ACC112 (cell line): Measurements from ENCODE around the gene ATF5.

Experiments used
- H2AFZ ChIP-seq: fragments of 200-600 bp; sonication (generic); one replicate; pipeline ENCODE4 v1.6.0; 2017; ENCODE audit warnings: antibody characterized with exemption, low read length; ENCODE audit not compliant: unreplicated experiment
- H3K27ac ChIP-seq: fragments of 200-600 bp; sonication (generic); 2 replicates; pipeline ENCODE4 v1.5.1; 2014; ENCODE audit warnings: low read depth, mild to moderate bottlenecking, antibody characterized with exemption, low read length, moderate library complexity
- H3K27me3 ChIP-seq: fragments of 200-600 bp; sonication (generic); 2 replicates; pipeline ENCODE4 v1.6.1; 2014; ENCODE audit warnings: mild to moderate bottlenecking, antibody characterized with exemption, low read length, moderate library complexity, mixed read lengths; ENCODE audit not compliant: insufficient read depth
- H3K36me3 ChIP-seq: fragments of 200-600 bp; sonication (generic); 2 replicates; pipeline ENCODE4 v1.6.1; 2016; ENCODE audit warnings: mild to moderate bottlenecking, antibody characterized with exemption, low read length, moderate library complexity, mixed read lengths; ENCODE audit not compliant: insufficient read depth
- H3K4me1 ChIP-seq: fragments of 200-600 bp; sonication (generic); one replicate; pipeline ENCODE4 v1.6.1; 2016; ENCODE audit warnings: low read length, mixed read lengths; ENCODE audit not compliant: insufficient read depth, unreplicated experiment, control insufficient read depth
- H3K4me3 ChIP-seq: fragments of 200-600 bp; sonication (generic); 2 replicates; pipeline ENCODE4 v1.5.1; 2014; ENCODE audit warnings: mild to moderate bottlenecking, low read depth, low read length
- H3K79me2 ChIP-seq: fragments of 200-600 bp; sonication (generic); one replicate; pipeline ENCODE4 v1.6.0; 2016; ENCODE audit warnings: low read length; ENCODE audit not compliant: control insufficient read depth, unreplicated experiment, insufficient read depth

The ATF5 gene

GRCh38 chr19:49929121-49929610, at the start of gene ATF5, which contains the start of gene NUP62:
ATF5 (plus strand) TSS chr19:49929205; CDS start chr19:49930851, 1,646 bp downstream.
NUP62 (minus strand) TSS chr19:49929504; CDS start chr19:49909807, 19,697 bp downstream.
- peaks cover 42% of the 10 kb centered on the region for H3K79me2 ChIP-seq
- H3K27ac ChIP-seq, result peak within 1 kb of the TSS; percentile 73
- peak within 1 kb of the TSS; percentile 95 for H2AFZ ChIP-seq
- no peaks in the 10 kb centered on the region for H3K27me3 ChIP-seq
- peaks cover 16% of the 10 kb centered on the region for H3K4me1 ChIP-seq
- peak within 1 kb of the TSS; percentile 83 for H3K4me3 ChIP-seq
- H3K36me3 ChIP-seq, result peaks cover 7% of the 10 kb centered on the region; the same call in 1 of the 2 replicates

GRCh38 chr19:49879243-49879963, 49.6 kb upstream of the ATF5 start:
- Histone ChIP-seq H3K27me3 (no peaks in the 10 kb centered on the region), H3K27ac (no peak overlapping the region), H3K4me3 (no peak overlapping the region; the same call in 1 of the 2 replicates), H3K79me2 (peaks cover 17% of the 10 kb centered on the region), H3K4me1 (peaks cover 13% of the 10 kb centered on the region), H2AFZ (no peak overlapping the region), H3K36me3 (peaks cover 15% of the 10 kb centered on the region; the same call in 1 of the 2 replicates)

- H3K36me3 ChIP-seq, result peaks cover 15% of the 10 kb centered on the region; the same call in 1 of the 2 replicates
Measured at GRCh38 chr19:49880162-49880869, 48.7 kb upstream of the ATF5 start.

GRCh38 chr19:49881186-49881585, 47.8 kb upstream of the ATF5 start:
- H3K4me1 ChIP-seq, result peaks cover 4% of the 10 kb centered on the region

More at GRCh38 chr19:49880162-49880869, 48.7 kb upstream of the ATF5 start:
- Histone ChIP-seq H3K27ac (no peak overlapping the region), H3K4me1 (peaks cover 8% of the 10 kb centered on the region), H3K27me3 (no peaks in the 10 kb centered on the region), H2AFZ (no peak overlapping the region), H3K79me2 (peaks cover 10% of the 10 kb centered on the region), H3K4me3 (no peak overlapping the region)

GRCh38 chr19:49881672-49882394, 47.2 kb upstream of the ATF5 start:
- Histone ChIP-seq H3K4me1 (peaks cover 4% of the 10 kb centered on the region), H3K79me2 (no peaks in the 10 kb centered on the region), H3K4me3 (no peak overlapping the region), H3K36me3 (peaks cover 15% of the 10 kb centered on the region; the same call in 1 of the 2 replicates), H3K27ac (no peak overlapping the region), H3K27me3 (no peaks in the 10 kb centered on the region), H2AFZ (no peak overlapping the region)

More at GRCh38 chr19:49881186-49881585, 47.8 kb upstream of the ATF5 start:
- Histone ChIP-seq H3K27me3 (no peaks in the 10 kb centered on the region), H3K36me3 (peaks cover 15% of the 10 kb centered on the region; the same call in 1 of the 2 replicates), H3K27ac (no peak overlapping the region), H2AFZ (no peak overlapping the region), H3K79me2 (peaks cover 1% of the 10 kb centered on the region), H3K4me3 (no peak overlapping the region)

- H3K27me3 ChIP-seq, result no peaks in the 10 kb centered on the region
- no peaks in the 10 kb centered on the region for H3K79me2 ChIP-seq
- peaks cover 15% of the 10 kb centered on the region; the same call in 1 of the 2 replicates for H3K36me3 ChIP-seq
- H2AFZ ChIP-seq, result no peak overlapping the region
- no peak overlapping the region for H3K27ac ChIP-seq
- H3K4me3 ChIP-seq, result no peak overlapping the region
- peaks cover 4% of the 10 kb centered on the region for H3K4me1 ChIP-seq
Measured at GRCh38 chr19:49882643-49883042, 46.4 kb upstream of the ATF5 start.

- Histone ChIP-seq H3K4me1 (peaks cover 4% of the 10 kb centered on the region), H3K27me3 (no peaks in the 10 kb centered on the region), H3K4me3 (no peak overlapping the region), H3K27ac (no peak overlapping the region), H3K36me3 (peaks cover 15% of the 10 kb centered on the region; the same call in 1 of the 2 replicates), H2AFZ (no peak overlapping the region), H3K79me2 (no peaks in the 10 kb centered on the region)
Measured at GRCh38 chr19:49883094-49883493, 45.9 kb upstream of the ATF5 start.

GRCh38 chr19:49884109-49884508, 44.9 kb upstream of the ATF5 start:
- H3K4me3 ChIP-seq, result no peak overlapping the region
- no peaks in the 10 kb centered on the region for H3K4me1 ChIP-seq
- H2AFZ ChIP-seq, result no peak overlapping the region
- peaks cover 15% of the 10 kb centered on the region; the same call in 1 of the 2 replicates for H3K36me3 ChIP-seq
- H3K27ac ChIP-seq, result no peak overlapping the region
- H3K79me2 ChIP-seq, result no peaks in the 10 kb centered on the region
- no peaks in the 10 kb centered on the region for H3K27me3 ChIP-seq

GRCh38 chr19:49884760-49885159, 44.2 kb upstream of the ATF5 start:
- Histone ChIP-seq H3K4me1 (no peaks in the 10 kb centered on the region), H3K27me3 (no peaks in the 10 kb centered on the region), H2AFZ (no peak overlapping the region), H3K27ac (no peak overlapping the region), H3K36me3 (peaks cover 15% of the 10 kb centered on the region; the same call in 1 of the 2 replicates), H3K4me3 (no peak overlapping the region), H3K79me2 (no peaks in the 10 kb centered on the region)

GRCh38 chr19:49887037-49887664, 41.9 kb upstream of the ATF5 start:
- no peak overlapping the region for H2AFZ ChIP-seq
- H3K36me3 ChIP-seq, result peaks cover 13% of the 10 kb centered on the region; the same call in 1 of the 2 replicates
- no peak overlapping the region for H3K27ac ChIP-seq
- H3K27me3 ChIP-seq, result no peaks in the 10 kb centered on the region
- H3K4me3 ChIP-seq, result no peak overlapping the region
- H3K79me2 ChIP-seq, result no peaks in the 10 kb centered on the region
- H3K4me1 ChIP-seq, result no peaks in the 10 kb centered on the region
